ENCODE measurements around the gene PRG2. TPM values are rescaled to one million over a fixed set of nuclear protein-coding genes. Genes with fewer than 3 reads are reported as not detected.

Gene PRG2
- total RNA-seq, 4 donors from 2014 or later: 0.33 TPM; not detected in 3

DNA sequence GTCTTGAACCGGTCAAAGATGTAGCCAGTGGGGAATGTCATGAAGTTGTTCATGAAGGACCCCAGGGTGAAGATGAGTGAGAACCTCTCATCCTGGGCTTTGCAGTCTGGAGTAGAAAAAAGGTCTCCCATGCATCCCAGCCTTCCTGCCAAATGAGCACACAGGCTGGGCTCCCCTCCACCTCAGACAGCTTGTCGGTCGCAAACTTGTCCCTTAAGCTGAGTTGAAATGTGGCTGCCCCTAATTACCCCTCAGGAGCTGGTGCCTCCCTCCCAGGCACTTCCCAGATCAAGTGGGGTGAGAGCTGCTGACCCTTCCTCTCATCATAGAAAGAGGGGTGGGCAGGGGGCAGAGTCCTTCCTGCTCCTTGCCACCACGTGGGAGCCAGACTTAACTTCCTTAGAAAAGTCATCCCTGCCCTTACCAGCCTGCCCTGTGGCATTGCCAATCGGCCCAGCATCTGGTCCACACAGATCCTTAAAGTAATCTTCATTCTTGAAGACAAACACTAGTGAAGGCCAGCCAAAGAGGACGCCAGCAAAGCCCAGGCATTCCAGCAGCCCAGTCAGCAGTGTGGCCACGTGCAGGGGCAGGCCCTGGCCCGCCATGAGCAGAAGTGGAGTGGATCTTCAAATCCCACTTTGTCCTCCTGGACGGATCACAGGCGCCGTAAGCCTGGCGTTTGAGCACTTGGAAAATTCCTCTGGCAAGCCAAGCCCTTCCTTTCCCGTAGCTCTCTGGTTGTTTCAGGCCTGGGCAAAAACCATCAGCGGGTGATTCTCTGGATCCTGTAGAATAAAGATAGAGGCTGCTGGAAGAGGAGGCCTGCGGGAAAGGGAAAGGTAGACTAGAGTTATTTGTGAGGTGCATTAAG is 35.4 kb upstream of the PRG2 start:
- 30% methylated on average over 12 of the region's 15 CpGs for WGBS
- peak overlapping the region; percentile 60 to 67 (median 62) for H3K4me3 ChIP-seq
- peaks cover 59 to 70% (median 64%) of the 10 kb centered on the region in 4 donors for H3K4me1 ChIP-seq
- H3K27ac ChIP-seq (replicated peaks in 1 of 4): peak overlapping the region; percentile 98 to 99 (median 98)
- TF ChIP-seq, protein P1, sequence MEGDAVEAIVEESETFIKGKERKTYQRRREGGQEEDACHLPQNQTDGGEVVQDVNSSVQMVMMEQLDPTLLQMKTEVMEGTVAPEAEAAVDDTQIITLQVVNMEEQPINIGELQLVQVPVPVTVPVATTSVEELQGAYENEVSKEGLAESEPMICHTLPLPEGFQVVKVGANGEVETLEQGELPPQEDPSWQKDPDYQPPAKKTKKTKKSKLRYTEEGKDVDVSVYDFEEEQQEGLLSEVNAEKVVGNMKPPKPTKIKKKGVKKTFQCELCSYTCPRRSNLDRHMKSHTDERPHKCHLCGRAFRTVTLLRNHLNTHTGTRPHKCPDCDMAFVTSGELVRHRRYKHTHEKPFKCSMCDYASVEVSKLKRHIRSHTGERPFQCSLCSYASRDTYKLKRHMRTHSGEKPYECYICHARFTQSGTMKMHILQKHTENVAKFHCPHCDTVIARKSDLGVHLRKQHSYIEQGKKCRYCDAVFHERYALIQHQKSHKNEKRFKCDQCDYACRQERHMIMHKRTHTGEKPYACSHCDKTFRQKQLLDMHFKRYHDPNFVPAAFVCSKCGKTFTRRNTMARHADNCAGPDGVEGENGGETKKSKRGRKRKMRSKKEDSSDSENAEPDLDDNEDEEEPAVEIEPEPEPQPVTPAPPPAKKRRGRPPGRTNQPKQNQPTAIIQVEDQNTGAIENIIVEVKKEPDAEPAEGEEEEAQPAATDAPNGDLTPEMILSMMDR (IDR thresholded peaks at IDR 0.05): no peak
- TF ChIP-seq POLR2A (IDR thresholded peaks at IDR 0.05; ENCODE audit: low read depth): no peak
- TF ChIP-seq EP300 (IDR thresholded peaks at IDR 0.05): no peak
- peak; percentile 79 to 93 for TF ChIP-seq POLR2AphosphoS5 (IDR thresholded peaks at IDR 0.05)
- H3K27me3 ChIP-seq: no peaks in the 10 kb centered on the region
- no peaks in the 10 kb centered on the region for H3K9me3 ChIP-seq
- H3K36me3 ChIP-seq: peaks cover 0 to 27% (median 18%) of the 10 kb centered on the region in 4 donors
- intact Hi-C loops (cut with DNase I): no loop called here
- DNase-seq (ENCODE audit: extremely low spot score): peak; percentile 93

DNA sequence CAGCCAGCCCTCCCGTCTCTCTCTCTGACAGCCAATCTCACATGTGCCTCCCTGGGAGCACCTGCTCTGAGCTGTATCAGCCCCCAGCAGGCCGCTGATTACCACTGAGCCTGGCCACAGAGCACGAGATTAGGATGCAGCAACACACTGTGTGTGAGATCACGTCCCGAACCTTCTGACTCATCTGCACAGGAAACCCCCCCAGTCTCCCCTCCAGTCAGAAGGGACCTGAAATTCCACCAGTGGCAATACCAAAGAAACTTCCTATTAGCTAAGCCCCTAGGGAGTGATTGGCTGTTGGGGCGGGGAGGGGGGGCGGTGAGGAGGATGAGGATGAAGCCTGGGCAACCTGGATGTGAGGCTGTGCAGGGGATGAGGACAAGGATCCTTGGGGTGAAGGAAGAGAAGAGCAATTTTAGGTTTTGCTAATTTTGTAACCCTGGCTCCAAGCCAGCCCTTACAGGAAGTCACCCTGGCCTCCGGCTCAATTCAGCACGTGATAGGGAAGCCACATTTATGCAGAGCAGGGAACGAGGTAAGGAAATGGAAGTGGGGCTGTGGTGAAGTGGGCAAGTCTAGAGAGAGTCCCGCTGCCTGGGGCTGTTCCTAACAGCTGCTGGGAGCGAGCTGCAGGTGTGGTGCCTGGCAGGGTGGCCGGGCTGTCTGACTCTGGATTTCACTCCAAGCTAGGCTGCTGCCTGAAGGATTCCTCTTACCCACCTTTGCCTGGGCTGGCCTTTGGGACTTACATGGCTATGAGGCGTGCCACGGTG is 34.5 kb upstream of the PRG2 start:
- intact Hi-C loops (cut with DNase I): no loop called here
- peaks cover 0 to 35% (median 25%) of the 10 kb centered on the region in 4 donors for H3K36me3 ChIP-seq
- TF ChIP-seq EP300 (IDR thresholded peaks at IDR 0.05): no peak
- TF ChIP-seq, protein P1 (IDR thresholded peaks at IDR 0.05): no peak
- peak; percentile 66 to 67 for TF ChIP-seq POLR2AphosphoS5 (IDR thresholded peaks at IDR 0.05)
- peak; percentile 95 for DNase-seq (ENCODE audit: extremely low spot score)
- no peaks in the 10 kb centered on the region for H3K27me3 ChIP-seq
- H3K27ac ChIP-seq (replicated peaks in 1 of 4): peak overlapping the region; percentile 98 to 99 (median 98)
- peaks cover 57 to 64% (median 62%) of the 10 kb centered on the region in 4 donors for H3K4me1 ChIP-seq
- H3K9me3 ChIP-seq: no peaks in the 10 kb centered on the region
- peak overlapping the region; percentile 60 to 67 (median 62) for H3K4me3 ChIP-seq
- 56% methylated on average over 9 of the region's 15 CpGs for WGBS

DNA sequence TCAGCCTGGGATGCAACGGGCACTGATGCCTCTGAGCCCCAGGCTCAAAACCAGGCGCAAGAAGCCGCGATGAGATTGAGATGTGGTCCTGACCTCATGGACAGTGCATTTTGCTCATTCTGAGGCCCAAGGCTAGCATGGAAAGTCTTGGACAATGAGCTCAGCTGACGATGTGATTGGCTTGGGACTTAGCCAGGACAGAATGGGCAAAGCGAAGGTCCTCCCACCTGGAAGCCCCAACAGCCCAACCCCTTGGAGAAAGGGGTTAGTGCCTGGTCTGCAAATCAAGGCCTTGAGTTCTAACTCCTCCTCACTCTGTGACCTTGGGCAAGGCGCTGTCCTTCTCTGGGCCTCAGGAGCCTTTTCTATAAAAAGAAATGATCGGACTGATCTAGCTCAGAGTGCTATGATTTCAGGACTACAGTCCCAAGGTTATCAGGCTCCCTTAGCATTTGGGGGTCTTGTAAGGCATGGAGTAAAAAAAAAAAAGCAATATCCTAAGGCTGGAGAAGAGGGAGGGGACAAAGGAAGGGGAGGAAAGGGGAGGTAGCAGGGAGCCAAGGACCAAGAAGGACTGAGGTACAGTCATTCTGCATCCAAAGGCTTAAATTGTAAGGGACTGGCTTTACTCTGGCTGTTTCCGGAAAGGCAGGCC is 33.8 kb upstream of the PRG2 start:
- Histone ChIP-seq H3K4me3 (peak overlapping the region; percentile 60 to 67 (median 62)), H3K27ac (replicated peaks in 1 of 4) (peak overlapping the region; percentile 98 to 99 (median 98)), H3K9me3 (no peaks in the 10 kb centered on the region), H3K4me1 (peaks cover 57 to 64% (median 60%) of the 10 kb centered on the region in 4 donors), H3K36me3 (peaks cover 0 to 42% (median 31%) of the 10 kb centered on the region in 4 donors), H3K27me3 (no peaks in the 10 kb centered on the region)
- intact Hi-C loops (cut with DNase I): no loop called here
- no peak for DNase-seq (ENCODE audit: extremely low spot score)
- WGBS: 79% methylated on average over 7 of the region's 9 CpGs
- no peak for TF ChIP-seq EP300 (IDR thresholded peaks at IDR 0.05)
- TF ChIP-seq, protein P1 (IDR thresholded peaks at IDR 0.05): no peak
- TF ChIP-seq POLR2A (IDR thresholded peaks at IDR 0.05; ENCODE audit: low read depth): no peak
- no peak for TF ChIP-seq POLR2AphosphoS5 (IDR thresholded peaks at IDR 0.05)

DNA sequence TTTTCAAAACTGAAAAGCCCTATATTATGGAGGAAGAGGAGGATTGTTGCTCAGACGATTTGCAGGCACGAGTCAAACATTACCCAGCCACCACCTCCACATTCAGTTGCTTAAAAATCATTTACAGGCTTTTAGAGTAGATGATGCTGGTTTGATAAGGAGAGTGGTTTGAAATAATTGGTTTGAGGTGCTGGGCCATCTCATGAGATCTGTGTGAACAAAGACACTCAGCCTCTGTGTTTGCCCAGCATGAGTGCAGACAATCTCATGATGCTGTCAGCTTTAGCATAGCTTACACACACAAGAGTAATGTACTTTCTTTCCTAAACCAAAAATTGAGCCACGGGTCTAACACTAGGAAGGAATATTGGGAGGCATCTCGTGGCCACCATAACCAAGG is 32.2 kb upstream of the PRG2 start:
- DNase-seq (ENCODE audit: extremely low spot score): no peak
- Histone ChIP-seq H3K27ac (replicated peaks in 1 of 4) (no peak overlapping the region), H3K36me3 (peaks cover 0 to 58% (median 37%) of the 10 kb centered on the region in 4 donors), H3K27me3 (no peaks in the 10 kb centered on the region), H3K4me3 (no peak overlapping the region), H3K4me1 (peaks cover 44 to 51% (median 48%) of the 10 kb centered on the region in 4 donors), H3K9me3 (no peaks in the 10 kb centered on the region)
- WGBS: 84% methylated on average over 4 of the region's 4 CpGs
- no peak for TF ChIP-seq POLR2A (IDR thresholded peaks at IDR 0.05; ENCODE audit: low read depth)
- TF ChIP-seq, protein P1 (IDR thresholded peaks at IDR 0.05): no peak
- intact Hi-C loops (cut with DNase I): no loop called here
